Measurements from ENCODE around the gene COA1.
A peak's percentile ranks its signal among the peaks of the same experiment; 100 is the strongest.

Gene COA1

DNA sequence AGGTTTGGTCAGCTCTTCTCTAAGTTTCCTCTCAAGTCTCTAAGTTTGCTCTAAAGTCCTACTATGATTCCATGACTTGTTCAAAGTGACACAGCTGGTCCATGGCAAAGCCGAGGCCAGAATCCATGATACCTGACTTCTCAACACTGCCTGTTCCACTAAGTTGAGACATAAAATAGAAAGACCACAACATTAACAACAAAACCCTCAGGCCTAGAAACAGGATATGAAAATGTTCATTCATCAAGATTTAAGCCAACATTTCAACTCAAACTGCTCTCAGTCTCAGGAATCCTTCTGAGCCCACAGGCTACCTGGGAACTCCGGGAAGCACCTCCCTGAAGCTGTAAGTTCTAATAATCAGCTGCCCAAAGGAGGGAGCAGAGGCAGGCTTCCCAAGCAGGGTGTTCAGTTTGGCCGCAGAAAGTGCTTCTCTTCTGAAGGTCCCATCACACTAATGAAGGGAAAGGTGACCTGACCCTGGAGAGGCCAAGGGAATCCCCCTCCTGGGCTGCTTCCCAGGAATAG lies 83.6 kb downstream of the COA1 start:
- H3K4me3 ChIP-seq (replicated peaks; ENCODE audit: low read depth, low read length): no peak overlapping the region
- TF ChIP-seq, protein P1, sequence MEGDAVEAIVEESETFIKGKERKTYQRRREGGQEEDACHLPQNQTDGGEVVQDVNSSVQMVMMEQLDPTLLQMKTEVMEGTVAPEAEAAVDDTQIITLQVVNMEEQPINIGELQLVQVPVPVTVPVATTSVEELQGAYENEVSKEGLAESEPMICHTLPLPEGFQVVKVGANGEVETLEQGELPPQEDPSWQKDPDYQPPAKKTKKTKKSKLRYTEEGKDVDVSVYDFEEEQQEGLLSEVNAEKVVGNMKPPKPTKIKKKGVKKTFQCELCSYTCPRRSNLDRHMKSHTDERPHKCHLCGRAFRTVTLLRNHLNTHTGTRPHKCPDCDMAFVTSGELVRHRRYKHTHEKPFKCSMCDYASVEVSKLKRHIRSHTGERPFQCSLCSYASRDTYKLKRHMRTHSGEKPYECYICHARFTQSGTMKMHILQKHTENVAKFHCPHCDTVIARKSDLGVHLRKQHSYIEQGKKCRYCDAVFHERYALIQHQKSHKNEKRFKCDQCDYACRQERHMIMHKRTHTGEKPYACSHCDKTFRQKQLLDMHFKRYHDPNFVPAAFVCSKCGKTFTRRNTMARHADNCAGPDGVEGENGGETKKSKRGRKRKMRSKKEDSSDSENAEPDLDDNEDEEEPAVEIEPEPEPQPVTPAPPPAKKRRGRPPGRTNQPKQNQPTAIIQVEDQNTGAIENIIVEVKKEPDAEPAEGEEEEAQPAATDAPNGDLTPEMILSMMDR (IDR thresholded peaks at IDR 0.05; ENCODE audit: low read length, missing control alignments): no peak

DNA sequence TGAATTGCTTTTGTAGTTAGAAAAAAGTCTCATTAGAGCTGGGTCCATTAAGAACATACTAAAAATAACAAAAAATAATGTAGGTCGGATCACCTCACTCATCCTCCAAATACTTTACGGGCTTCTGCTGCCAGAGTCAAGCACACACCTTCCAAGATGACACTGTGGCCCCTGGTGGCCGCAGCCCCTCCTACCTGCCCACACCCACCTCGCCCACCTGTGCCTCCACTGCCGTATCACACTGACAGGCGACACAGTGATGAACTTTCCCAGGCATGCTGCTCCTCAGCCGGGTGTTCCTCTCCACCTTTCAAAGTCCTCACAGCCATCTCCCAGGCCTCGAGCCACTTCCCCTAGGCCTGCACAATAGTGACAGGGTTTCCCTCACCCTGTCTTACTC lies 85.5 kb downstream of the COA1 start:
- no peak overlapping the region for H3K4me3 ChIP-seq (replicated peaks; ENCODE audit: low read depth, low read length)
- no peak for DNase-seq (ENCODE audit: low read depth)
- TF ChIP-seq, protein P1 (IDR thresholded peaks at IDR 0.05; ENCODE audit: low read length, missing control alignments): no peak

More for the DNA sequence above, 83.6 kb downstream of the COA1 start:
- no peak for DNase-seq (ENCODE audit: low read depth)

DNA sequence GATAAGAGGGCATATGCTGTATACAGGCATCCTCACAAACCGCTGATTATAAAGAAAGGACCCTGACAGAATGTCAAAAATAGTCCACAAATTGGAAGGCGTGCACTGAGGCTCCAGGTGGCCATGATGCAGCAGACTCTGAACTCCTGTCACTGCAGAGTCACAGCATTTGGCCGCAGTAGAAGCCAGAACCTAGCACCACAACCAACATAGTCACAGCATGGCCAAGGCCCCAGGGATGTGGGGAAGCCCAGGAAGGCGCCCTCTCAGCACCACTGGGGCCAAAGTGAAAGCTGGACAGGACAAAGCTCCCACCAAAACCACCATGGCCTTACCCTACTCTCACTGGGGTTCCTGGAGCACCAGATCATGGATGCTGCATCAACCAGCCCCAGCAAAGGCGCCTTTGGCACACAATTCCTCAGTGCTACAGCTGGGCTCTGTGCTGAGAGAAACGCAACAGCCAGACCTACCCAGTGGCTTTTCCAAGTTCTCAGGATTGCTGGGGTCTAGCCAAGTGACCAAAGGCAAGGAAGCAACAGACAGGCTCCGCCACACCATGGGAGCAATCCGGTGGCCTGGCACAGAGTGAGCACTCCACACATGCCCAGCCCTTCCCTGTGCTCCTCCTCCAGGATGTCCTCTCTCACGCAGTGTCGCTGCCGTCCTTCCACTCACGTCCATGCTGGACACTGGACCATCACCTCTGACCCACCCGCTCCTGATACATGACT lies 86.3 kb downstream of the COA1 start:
- TF ChIP-seq, protein P1 (IDR thresholded peaks at IDR 0.05; ENCODE audit: low read length, missing control alignments): no peak
- DNase-seq (ENCODE audit: low read depth): no peak
- H3K4me3 ChIP-seq (replicated peaks; ENCODE audit: low read depth, low read length): no peak overlapping the region

DNA sequence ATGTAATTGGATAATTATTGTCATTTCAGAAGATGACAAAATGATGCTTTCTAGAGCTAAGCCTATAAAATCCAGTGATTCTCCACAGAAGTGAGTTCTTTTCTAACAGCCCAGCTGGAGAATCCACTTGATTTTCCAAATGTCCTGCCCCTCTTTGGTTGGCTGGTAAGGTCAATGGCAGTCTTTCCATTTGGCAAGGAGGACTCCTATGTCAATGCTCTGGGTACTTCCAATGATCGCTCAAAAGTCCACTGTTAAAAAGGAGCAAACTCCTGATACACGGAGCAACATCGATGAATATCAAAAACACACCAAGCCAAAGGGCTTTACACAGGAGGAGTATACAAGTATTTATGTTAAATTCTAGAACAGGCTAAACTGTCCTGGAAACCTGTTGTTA lies 88.6 kb downstream of the COA1 start:
- TF ChIP-seq, protein P1 (IDR thresholded peaks at IDR 0.05; ENCODE audit: low read length, missing control alignments): no peak
- no peak for DNase-seq (ENCODE audit: low read depth)
- no peak overlapping the region for H3K4me3 ChIP-seq (replicated peaks; ENCODE audit: low read depth, low read length)

DNA sequence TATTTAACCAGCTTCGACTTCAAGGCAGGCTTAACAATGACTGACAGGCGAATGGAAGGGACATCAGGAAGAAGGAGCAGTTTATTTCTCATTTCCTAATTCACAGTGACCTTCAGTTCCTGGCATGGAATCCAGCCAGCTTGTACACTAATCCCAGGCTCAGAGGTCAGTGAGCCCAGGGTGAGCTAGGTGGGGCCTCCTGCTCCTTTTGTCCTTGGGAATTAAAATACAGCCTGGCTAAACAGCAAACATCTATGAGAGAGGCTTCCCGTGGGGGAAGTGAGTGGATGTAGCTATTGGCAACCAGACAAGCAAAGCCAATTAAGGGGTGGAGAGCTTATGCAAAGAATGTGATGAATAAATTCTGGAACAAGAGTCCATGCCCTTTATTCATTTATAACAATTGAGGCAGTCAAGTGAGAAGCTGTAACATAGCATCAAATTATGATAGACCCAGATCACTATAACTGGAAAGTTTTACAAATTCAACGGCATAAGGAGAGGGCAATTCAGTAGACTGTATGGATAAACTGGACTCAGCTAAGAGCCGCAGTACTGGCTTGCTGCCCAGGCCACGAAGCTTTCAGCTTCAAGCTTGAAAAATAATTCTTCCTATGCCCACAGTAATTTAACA lies 89.3 kb downstream of the COA1 start:
- H3K4me3 ChIP-seq (replicated peaks; ENCODE audit: low read depth, low read length): no peak overlapping the region
- TF ChIP-seq, protein P1 (IDR thresholded peaks at IDR 0.05; ENCODE audit: low read length, missing control alignments): no peak
- DNase-seq (ENCODE audit: low read depth): peak; percentile 87

DNA sequence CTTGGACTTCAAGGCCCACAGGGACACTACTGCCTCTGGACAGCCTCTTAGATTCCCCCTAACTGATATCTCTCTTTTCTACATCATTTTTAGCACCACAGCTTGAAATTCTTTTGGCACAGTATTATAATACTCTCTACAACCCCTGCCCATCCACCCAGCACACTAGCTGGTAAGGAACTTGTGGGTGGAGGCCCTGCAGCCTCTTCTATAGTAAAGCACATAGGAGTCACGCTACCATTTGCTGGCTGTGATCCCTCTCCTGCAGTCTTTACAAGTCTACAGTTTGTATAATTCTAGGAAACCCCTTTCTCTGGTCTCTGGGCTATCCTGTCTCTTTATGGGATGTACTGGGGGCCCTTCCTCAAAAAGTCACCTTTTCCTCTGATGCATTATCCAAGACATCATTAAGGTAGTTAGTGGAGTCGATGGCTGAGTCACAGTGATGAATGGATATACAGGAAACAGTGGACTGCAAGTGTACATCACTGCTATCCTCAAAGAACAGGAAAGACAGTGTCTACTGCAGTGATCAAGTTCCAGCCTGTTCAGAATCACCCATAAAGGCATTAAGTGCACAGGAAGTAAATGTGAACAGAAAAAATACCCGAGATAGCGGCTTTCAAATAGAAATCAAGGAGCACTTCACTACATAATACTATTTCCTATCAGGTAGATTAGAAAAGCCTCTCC lies 92.1 kb downstream of the COA1 start:
- H3K4me3 ChIP-seq (replicated peaks; ENCODE audit: low read depth, low read length): no peak overlapping the region
- TF ChIP-seq, protein P1 (IDR thresholded peaks at IDR 0.05; ENCODE audit: low read length, missing control alignments): no peak
- DNase-seq (ENCODE audit: low read depth): no peak

All from fibroblast of pulmonary artery (primary cell).